IMR-90 (cell line): Measurements from ENCODE around the gene AUTS2. TPM values are rescaled to one million over a fixed set of nuclear protein-coding genes. Genes with fewer than 3 reads are reported as not detected.
A peak's percentile ranks its signal among the peaks of the same experiment; 100 is the strongest.

Experiments
- ATAC-seq: fragments of 200-7000 bp; cut with Tn5 transposase; 2 replicates; pipeline ENCODE4 v1.9.1; 2020; ENCODE audit warnings: low read depth, mild to moderate bottlenecking, moderate library complexity
- BruUV-seq: library from RNA; stranded (reverse); fragments of 400-500 nt; replicated peaks from 2 replicates; lab custom pipeline; 2021; lab: Mats Ljungman, UMichigan
- CTCF ChIA-PET: fragments of 300-600 bp; formaldehyde crosslinking; extraction: SDS; loops from one replicate; lab custom pipeline; 2021; ENCODE audit warnings: antibody characterized with exemption; lab: Yijun Ruan, JAX
- POLR2A ChIA-PET: fragments of 300-600 bp; sonication (Branson Sonifier 250); formaldehyde crosslinking; loops from one replicate; lab custom pipeline; 2022; ENCODE audit warnings: antibody characterized with exemption; ENCODE audit not compliant: unreplicated experiment; lab: Charles Lee
- DNase-seq: peaks from one replicate; pipeline ENCODE4 v3.0.0; 2013
- H2AFZ ChIP-seq: replicated peaks from 2 replicates; pipeline ENCODE3; 2013; ENCODE audit warnings: low read length, mild to moderate bottlenecking; ENCODE audit not compliant: poor library complexity
- H2AK5ac ChIP-seq: 2 replicates; pipeline ENCODE4 v1.6.1; 2013; ENCODE audit warnings: low read depth, low read length, inconsistent platforms
- H2AK9ac ChIP-seq: replicated peaks from 2 replicates; pipeline ENCODE3; 2013; ENCODE audit warnings: mild to moderate bottlenecking, low read depth, low read length, moderate library complexity; ENCODE audit not compliant: poor library complexity
- H2BK120ac ChIP-seq: 2 replicates; pipeline ENCODE4 v1.6.1; 2013; ENCODE audit warnings: low read depth, low read length, inconsistent platforms
- H2BK15ac ChIP-seq: 3 replicates; pipeline ENCODE4 v1.6.1; 2013; ENCODE audit warnings: low read depth, low read length, inconsistent platforms
- H2BK20ac ChIP-seq: 2 replicates; pipeline ENCODE4 v1.6.1; 2013; ENCODE audit warnings: low read depth, mild to moderate bottlenecking, inconsistent platforms, low read length, moderate library complexity
- H2BK5ac ChIP-seq: 2 replicates; pipeline ENCODE4 v1.6.1; 2013; ENCODE audit warnings: mild to moderate bottlenecking, low read depth, low read length, inconsistent platforms; ENCODE audit not compliant: poor library complexity, severe bottlenecking
- H3K14ac ChIP-seq: replicated peaks from 2 replicates; pipeline ENCODE4 v1.6.1; 2013; ENCODE audit warnings: low read depth, low read length, inconsistent platforms
- H3K18ac ChIP-seq: 2 replicates; pipeline ENCODE4 v1.6.1; 2013; ENCODE audit warnings: low read depth, low read length, control low read depth
- H3K23ac ChIP-seq: 2 replicates; pipeline ENCODE4 v1.6.1; 2013; ENCODE audit warnings: low read depth, low read length, inconsistent platforms
- H3K27ac ChIP-seq: 2 replicates; pipeline ENCODE4 v1.5.1; 2013; ENCODE audit warnings: mild to moderate bottlenecking, control low read depth, low read length; ENCODE audit not compliant: insufficient read depth
- H3K27me3 ChIP-seq: 2 replicates; pipeline ENCODE4 v1.6.1; 2013; ENCODE audit warnings: low read length; ENCODE audit not compliant: control insufficient read depth, insufficient read depth
- H3K36me3 ChIP-seq: 2 replicates; pipeline ENCODE4 v1.6.1; 2013; ENCODE audit warnings: low read length, mixed read lengths; ENCODE audit not compliant: control insufficient read depth, insufficient read depth
- H3K4ac ChIP-seq: 2 replicates; pipeline ENCODE4 v1.6.1; 2013; ENCODE audit warnings: low read depth, low read length, inconsistent platforms
- H3K4me1 ChIP-seq: 2 replicates; pipeline ENCODE4 v1.6.1; 2013; ENCODE audit warnings: low read length, mixed read lengths; ENCODE audit not compliant: control insufficient read depth, insufficient read depth
- H3K4me2 ChIP-seq: 2 replicates; pipeline ENCODE4 v1.6.1; 2013; ENCODE audit warnings: low read depth, mild to moderate bottlenecking, control low read depth, low read length, moderate library complexity
- H3K4me3 ChIP-seq: 2 replicates; pipeline ENCODE4 v1.5.1; 2013; ENCODE audit warnings: low read depth, mild to moderate bottlenecking, control low read depth, low read length, moderate library complexity; ENCODE audit not compliant: insufficient read depth
- H3K56ac ChIP-seq: 2 replicates; pipeline ENCODE4 v1.6.1; 2013; ENCODE audit warnings: low read length, inconsistent platforms; ENCODE audit not compliant: insufficient read depth; ENCODE audit errors: extremely low read depth
- H3K79me1 ChIP-seq, 2 experiments: 2 replicates each; pipeline ENCODE4 v1.6.1; 2013; ENCODE audit warnings: low read length in 2 of 2, inconsistent platforms in 1 of 2, low read depth in 1 of 2
- H3K9ac ChIP-seq: 2 replicates; pipeline ENCODE4 v1.6.1; 2013; ENCODE audit warnings: low read depth, low read length, control low read depth
- H3K9me1 ChIP-seq: 2 replicates; pipeline ENCODE4 v1.6.1; 2013; ENCODE audit warnings: low read length, inconsistent platforms; ENCODE audit not compliant: insufficient read depth
- H3K9me3 ChIP-seq: 2 replicates; pipeline ENCODE4 v1.6.1; 2013; ENCODE audit warnings: low read length; ENCODE audit not compliant: control insufficient read depth, insufficient read depth
- H4K20me1 ChIP-seq: 2 replicates; pipeline ENCODE4 v1.6.1; 2013; ENCODE audit warnings: low read length, inconsistent platforms; ENCODE audit not compliant: insufficient read depth
- H4K5ac ChIP-seq: 2 replicates; pipeline ENCODE4 v1.6.1; 2013; ENCODE audit warnings: mild to moderate bottlenecking, low read depth, low read length, control low read depth
- H4K8ac ChIP-seq, 2 experiments: 2 replicates each; pipeline ENCODE4 v1.6.1; 2013; ENCODE audit warnings: low read depth in 2 of 2, low read length in 2 of 2, control low read depth in 1 of 2, inconsistent platforms in 1 of 2
- H4K91ac ChIP-seq: 2 replicates; pipeline ENCODE4 v1.6.1; 2013; ENCODE audit warnings: low read depth, low read length, inconsistent platforms; ENCODE audit not compliant: insufficient read depth
- BHLHE40 ChIP-seq: fragments of 150-350 bp; IDR thresholded peaks from 2 replicates; pipeline ENCODE4 v1.6.1; 2016; ENCODE audit warnings: mild to moderate bottlenecking, low read depth, low read length
- CEBPB ChIP-seq: IDR thresholded peaks from 2 replicates; pipeline ENCODE4 v1.6.1; 2012; ENCODE audit warnings: low read depth, low read length, improper control_type of control experiment
- CHD1 ChIP-seq: IDR thresholded peaks from 2 replicates; pipeline ENCODE4 v1.6.1; 2012; ENCODE audit warnings: low read depth, low read length, improper control_type of control experiment
- FOS ChIP-seq: fragments of 150-350 bp; IDR thresholded peaks from 2 replicates; pipeline ENCODE4 v1.6.1; 2016; ENCODE audit warnings: low read depth, low read length
- MAFK ChIP-seq: IDR thresholded peaks from 2 replicates; pipeline ENCODE4 v1.6.1; 2012; ENCODE audit warnings: low read depth, low read length, improper control_type of control experiment
- MAZ ChIP-seq: IDR thresholded peaks from 2 replicates; pipeline ENCODE4 v1.6.1; 2012; ENCODE audit warnings: low read depth, mild to moderate bottlenecking, low read length, improper control_type of control experiment, moderate library complexity, borderline replicate concordance
- MXI1 ChIP-seq: IDR thresholded peaks from 2 replicates; pipeline ENCODE4 v1.6.1; 2012; ENCODE audit warnings: low read depth, mild to moderate bottlenecking, low read length, moderate library complexity, borderline replicate concordance
- NFE2L2 ChIP-seq: fragments of 150-350 bp; IDR thresholded peaks from 2 replicates; pipeline ENCODE4 v1.6.1; 2016; ENCODE audit warnings: low read depth, mild to moderate bottlenecking, low read length
- POLR2A ChIP-seq: IDR thresholded peaks from 2 replicates; pipeline ENCODE4 v1.6.1; 2012; ENCODE audit warnings: mild to moderate bottlenecking, low read depth, low read length
- RAD21 ChIP-seq: IDR thresholded peaks from 2 replicates; pipeline ENCODE4 v1.6.1; 2012; ENCODE audit warnings: low read length, improper control_type of control experiment
- RCOR1 ChIP-seq: IDR thresholded peaks from 2 replicates; pipeline ENCODE4 v1.6.1; 2012; ENCODE audit warnings: mild to moderate bottlenecking, low read length, improper control_type of control experiment; ENCODE audit not compliant: insufficient replicate concordance
- RFX5 ChIP-seq: IDR thresholded peaks from 2 replicates; pipeline ENCODE4 v1.8.0; 2012; ENCODE audit warnings: low read depth, mild to moderate bottlenecking, low read length, moderate library complexity
- SMC3 ChIP-seq: fragments of 150-350 bp; IDR thresholded peaks from 2 replicates; pipeline ENCODE4 v1.6.1; 2016; ENCODE audit warnings: low read depth, mild to moderate bottlenecking, antibody characterized with exemption, low read length, moderate library complexity
- WGBS, 2 experiments: methylation state at CpG; one replicate each; pipeline versions ENCODE4 v1.1.5 to v1.1.7; 2013; ENCODE audit warnings: missing lambda C conversion rate in 2 of 2; ENCODE audit not compliant: insufficient read length in 1 of 2; ENCODE audit errors: extremely low coverage in 2 of 2; 5-methylcytosine and 5-hydroxymethylcytosine counted together
- dilution Hi-C: fragments of 300-500 bp; cut with HindIII; formaldehyde crosslinking; loops from one replicate; pipeline ENCODE4 v1.14.3; 2018; ENCODE audit warnings: low sequenced_read_pairs; ENCODE audit not compliant: unreplicated experiment
- in situ Hi-C: fragments of 300-500 bp; cut with MboI; formaldehyde crosslinking; loops from 3 replicates; pipeline ENCODE4 v1.14.3; 2019; ENCODE audit warnings: low sequenced_read_pairs, inconsistent platforms, mixed read lengths
- intact Hi-C: fragments of 100-400 bp; cut with micrococcal nuclease; formaldehyde crosslinking; loops from 2 replicates; pipeline ENCODE4 v1.10.0; 2022
- polyA plus RNA-seq, 3 experiments: library from polyadenylated mRNA; depleted of rRNA; stranded (reverse); fragments of >200 nt; gene quantifications; 2 replicates each; pipeline ENCODE4 v1.2.3, GENCODE V29; 2012; ENCODE audit warnings: low replicate concordance in 1 of 3
- total RNA-seq: library from RNA; depleted of rRNA; stranded (reverse); fragments of >200 nt; gene quantifications from 2 replicates; pipeline ENCODE4 v1.2.3, GENCODE V29; 2012
- TF ChIP-seq, protein P1 (sequence below): fragments of 150-350 bp; IDR thresholded peaks from 2 replicates; pipeline ENCODE4 v1.6.1; 2017; ENCODE audit warnings: mild to moderate bottlenecking, antibody characterized with exemption, low read length, low read depth
- TF ChIP-seq, protein P2 (sequence below): fragments of 150-350 bp; IDR thresholded peaks from 2 replicates; pipeline ENCODE4 v1.6.1; 2016; ENCODE audit warnings: low read depth, mild to moderate bottlenecking, low read length, moderate library complexity, borderline replicate concordance
- TF ChIP-seq, protein P3 (sequence below): conservative IDR thresholded peaks from 2 replicates; pipeline ENCODE4 v1.5.1; 2012; ENCODE audit warnings: mild to moderate bottlenecking, low read depth, low read length, improper control_type of control experiment

The AUTS2 gene
- total and polyA plus RNA-seq, 2 of the 4 experiments (the other 2 are of a cell fraction) = 0.90 to 3.0 TPM

DNA sequence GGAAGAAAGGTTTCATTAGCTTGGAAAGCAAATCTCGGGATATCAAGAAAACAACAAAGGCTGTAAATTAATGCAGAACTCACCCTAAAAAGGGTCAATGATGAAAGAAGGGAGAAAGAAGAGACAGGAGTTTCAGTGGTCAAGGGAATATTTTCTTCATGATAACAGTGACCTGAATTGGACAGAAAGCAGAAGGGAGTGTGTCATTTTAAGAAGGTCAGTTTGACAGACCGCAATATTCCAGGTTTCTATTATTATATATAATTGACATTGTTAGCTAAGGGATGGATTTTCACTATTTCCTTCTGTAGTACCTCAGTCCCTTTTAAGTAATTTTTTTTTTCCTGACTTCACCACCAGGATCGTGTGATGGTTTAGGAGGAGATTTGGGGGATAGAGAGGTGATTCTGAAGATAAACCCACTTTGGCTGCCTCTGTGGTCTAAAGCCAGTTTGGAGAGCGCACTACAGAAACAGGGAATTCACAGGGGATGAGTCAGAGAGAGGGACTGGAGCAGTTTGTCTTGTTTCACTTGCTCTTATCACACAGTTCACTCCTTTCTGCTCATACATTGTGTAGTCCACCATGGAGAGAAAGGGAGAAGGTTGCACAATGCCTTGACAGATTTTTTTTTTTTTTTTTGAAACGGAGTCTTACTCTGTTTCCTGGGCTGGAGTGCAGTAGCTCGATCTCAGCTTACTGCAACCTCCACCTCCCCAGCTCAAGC lies 417.9 kb downstream of the AUTS2 start:
- H4K20me1 ChIP-seq = no peaks in the 10 kb centered on the region
- no peak overlapping the region for H3K18ac ChIP-seq
- no TSS peak for BruUV-seq
- H3K27me3 ChIP-seq = no peaks in the 10 kb centered on the region
- ChIA-PET CTCF (no interaction called here), POLR2A (no interaction called here)
- no peaks in the 10 kb centered on the region for H3K4me1 ChIP-seq
- intact Hi-C loops = no loop called here
- H4K8ac ChIP-seq = no peak overlapping the region
- H2BK5ac ChIP-seq = no peak overlapping the region
- dilution Hi-C loops = no loop called here
- H3K27ac ChIP-seq = no peak overlapping the region
- H4K5ac ChIP-seq = no peak overlapping the region
- H2AFZ ChIP-seq = no peak overlapping the region
- H2BK120ac ChIP-seq = no peak overlapping the region
- no peaks in the 10 kb centered on the region for H3K36me3 ChIP-seq
- H3K56ac ChIP-seq = no peak overlapping the region
- TF ChIP-seq POLR2A (no peak), MXI1 (no peak), RCOR1 (no peak), FOS (no peak), SMC3 (no peak), MAFK (no peak), RFX5 (no peak), CEBPB (no peak), RAD21 (no peak), BHLHE40 (no peak), NFE2L2 (no peak), MAZ (no peak), CHD1 (no peak)
- TF ChIP-seq, protein P1, sequence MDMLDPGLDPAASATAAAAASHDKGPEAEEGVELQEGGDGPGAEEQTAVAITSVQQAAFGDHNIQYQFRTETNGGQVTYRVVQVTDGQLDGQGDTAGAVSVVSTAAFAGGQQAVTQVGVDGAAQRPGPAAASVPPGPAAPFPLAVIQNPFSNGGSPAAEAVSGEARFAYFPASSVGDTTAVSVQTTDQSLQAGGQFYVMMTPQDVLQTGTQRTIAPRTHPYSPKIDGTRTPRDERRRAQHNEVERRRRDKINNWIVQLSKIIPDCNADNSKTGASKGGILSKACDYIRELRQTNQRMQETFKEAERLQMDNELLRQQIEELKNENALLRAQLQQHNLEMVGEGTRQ = no peak
- TF ChIP-seq, protein P2, sequence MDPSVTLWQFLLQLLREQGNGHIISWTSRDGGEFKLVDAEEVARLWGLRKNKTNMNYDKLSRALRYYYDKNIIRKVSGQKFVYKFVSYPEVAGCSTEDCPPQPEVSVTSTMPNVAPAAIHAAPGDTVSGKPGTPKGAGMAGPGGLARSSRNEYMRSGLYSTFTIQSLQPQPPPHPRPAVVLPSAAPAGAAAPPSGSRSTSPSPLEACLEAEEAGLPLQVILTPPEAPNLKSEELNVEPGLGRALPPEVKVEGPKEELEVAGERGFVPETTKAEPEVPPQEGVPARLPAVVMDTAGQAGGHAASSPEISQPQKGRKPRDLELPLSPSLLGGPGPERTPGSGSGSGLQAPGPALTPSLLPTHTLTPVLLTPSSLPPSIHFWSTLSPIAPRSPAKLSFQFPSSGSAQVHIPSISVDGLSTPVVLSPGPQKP = no peak
- TF ChIP-seq, protein P3, sequence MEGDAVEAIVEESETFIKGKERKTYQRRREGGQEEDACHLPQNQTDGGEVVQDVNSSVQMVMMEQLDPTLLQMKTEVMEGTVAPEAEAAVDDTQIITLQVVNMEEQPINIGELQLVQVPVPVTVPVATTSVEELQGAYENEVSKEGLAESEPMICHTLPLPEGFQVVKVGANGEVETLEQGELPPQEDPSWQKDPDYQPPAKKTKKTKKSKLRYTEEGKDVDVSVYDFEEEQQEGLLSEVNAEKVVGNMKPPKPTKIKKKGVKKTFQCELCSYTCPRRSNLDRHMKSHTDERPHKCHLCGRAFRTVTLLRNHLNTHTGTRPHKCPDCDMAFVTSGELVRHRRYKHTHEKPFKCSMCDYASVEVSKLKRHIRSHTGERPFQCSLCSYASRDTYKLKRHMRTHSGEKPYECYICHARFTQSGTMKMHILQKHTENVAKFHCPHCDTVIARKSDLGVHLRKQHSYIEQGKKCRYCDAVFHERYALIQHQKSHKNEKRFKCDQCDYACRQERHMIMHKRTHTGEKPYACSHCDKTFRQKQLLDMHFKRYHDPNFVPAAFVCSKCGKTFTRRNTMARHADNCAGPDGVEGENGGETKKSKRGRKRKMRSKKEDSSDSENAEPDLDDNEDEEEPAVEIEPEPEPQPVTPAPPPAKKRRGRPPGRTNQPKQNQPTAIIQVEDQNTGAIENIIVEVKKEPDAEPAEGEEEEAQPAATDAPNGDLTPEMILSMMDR = no peak
- 60% methylated on average over 1 of the region's 6 CpGs; no CpG with 5 or more reads in 1 of the 2 experiments for WGBS, 2 experiments
- H2AK9ac ChIP-seq = no peak overlapping the region
- H3K23ac ChIP-seq = no peak overlapping the region
- H3K4me3 ChIP-seq = no peak overlapping the region
- H3K9me1 ChIP-seq = no peaks in the 10 kb centered on the region
- H3K9me3 ChIP-seq = no peaks in the 10 kb centered on the region; the same call in 1 of the 2 replicates
- no peak overlapping the region for H3K4me2 ChIP-seq
- no peak overlapping the region for H3K9ac ChIP-seq
- no peak overlapping the region for H2AK5ac ChIP-seq
- in situ Hi-C loops = no loop called here
- H4K91ac ChIP-seq = no peak overlapping the region
- H3K4ac ChIP-seq = no peak overlapping the region
- DNase-seq = peak; percentile 0
- no peak overlapping the region for H2BK15ac ChIP-seq
- H3K14ac ChIP-seq = no peak overlapping the region
- H2BK20ac ChIP-seq = no peak overlapping the region
- no peaks in the 10 kb centered on the region for H3K79me1 ChIP-seq
- ATAC-seq = no peak; the same call in 1 of the 2 replicates
